Measurements from ENCODE around the gene RELN. TPM values are rescaled to one million over a fixed set of nuclear protein-coding genes. Genes with fewer than 3 reads are reported as not detected.
"Not testable (repeated sequence)": the region's sequence is repeated elsewhere in the genome, so short reads cannot be mapped to it uniquely, and the experiment has no call there.

RELN gene
- total RNA-seq, 1 donor from 2014 or later, result not detected

- Histone ChIP-seq H3K27me3 (ENCODE audit: control insufficient read depth, insufficient read depth, low read length) (no peaks in the 10 kb centered on the region), H3K4me3 (ENCODE audit: low read depth, low read length) (no peak overlapping the region), H3K36me3 (ENCODE audit: control insufficient read depth, insufficient read depth, low read length) (no peaks in the 10 kb centered on the region)
- DNase-seq (ENCODE audit: low read depth), result no peak
- TF ChIP-seq, protein P1, sequence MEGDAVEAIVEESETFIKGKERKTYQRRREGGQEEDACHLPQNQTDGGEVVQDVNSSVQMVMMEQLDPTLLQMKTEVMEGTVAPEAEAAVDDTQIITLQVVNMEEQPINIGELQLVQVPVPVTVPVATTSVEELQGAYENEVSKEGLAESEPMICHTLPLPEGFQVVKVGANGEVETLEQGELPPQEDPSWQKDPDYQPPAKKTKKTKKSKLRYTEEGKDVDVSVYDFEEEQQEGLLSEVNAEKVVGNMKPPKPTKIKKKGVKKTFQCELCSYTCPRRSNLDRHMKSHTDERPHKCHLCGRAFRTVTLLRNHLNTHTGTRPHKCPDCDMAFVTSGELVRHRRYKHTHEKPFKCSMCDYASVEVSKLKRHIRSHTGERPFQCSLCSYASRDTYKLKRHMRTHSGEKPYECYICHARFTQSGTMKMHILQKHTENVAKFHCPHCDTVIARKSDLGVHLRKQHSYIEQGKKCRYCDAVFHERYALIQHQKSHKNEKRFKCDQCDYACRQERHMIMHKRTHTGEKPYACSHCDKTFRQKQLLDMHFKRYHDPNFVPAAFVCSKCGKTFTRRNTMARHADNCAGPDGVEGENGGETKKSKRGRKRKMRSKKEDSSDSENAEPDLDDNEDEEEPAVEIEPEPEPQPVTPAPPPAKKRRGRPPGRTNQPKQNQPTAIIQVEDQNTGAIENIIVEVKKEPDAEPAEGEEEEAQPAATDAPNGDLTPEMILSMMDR (IDR thresholded peaks at IDR 0.05; ENCODE audit: insufficient read depth, low read length, severe bottlenecking), result no peak
- no peak for FAIRE-seq
These were observed 86.5 kb downstream of the RELN start for GRCh38 chr7:103902917-103903316.

DNA sequence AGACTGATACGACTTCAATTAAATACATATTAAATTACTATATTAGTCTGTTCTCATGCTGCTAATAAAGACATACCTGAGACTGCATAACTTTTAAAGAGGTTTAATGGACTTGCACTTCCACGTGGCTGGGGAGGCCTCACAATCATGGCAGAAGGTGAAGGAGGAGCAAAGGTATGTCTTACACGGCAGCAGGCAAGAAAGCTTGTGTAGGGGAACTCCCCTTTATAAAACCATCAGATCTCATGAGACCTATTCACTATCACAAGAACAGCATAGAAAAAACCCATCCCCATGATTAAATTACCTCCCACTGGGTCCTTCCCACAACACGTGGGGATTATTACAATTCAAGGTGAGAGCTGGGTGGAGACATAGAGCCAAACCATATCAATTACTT, 92.6 kb downstream of the RELN start:
- not testable (repeated sequence) for H3K4me3 ChIP-seq (ENCODE audit: low read depth, low read length); DNase-seq (ENCODE audit: low read depth); H3K36me3 ChIP-seq (ENCODE audit: control insufficient read depth, insufficient read depth, low read length); FAIRE-seq; H3K27me3 ChIP-seq (ENCODE audit: control insufficient read depth, insufficient read depth, low read length)

GRCh38 chr7:103894656-103895596, 94.5 kb downstream of the RELN start:
- FAIRE-seq (no peak), DNase-seq (ENCODE audit: low read depth) (no peak)
- Histone ChIP-seq H3K4me3 (ENCODE audit: low read depth, low read length) (no peak overlapping the region), H3K27me3 (ENCODE audit: control insufficient read depth, insufficient read depth, low read length) (no peaks in the 10 kb centered on the region), H3K36me3 (ENCODE audit: control insufficient read depth, insufficient read depth, low read length) (no peaks in the 10 kb centered on the region)
- TF ChIP-seq, protein P1 (IDR thresholded peaks at IDR 0.05; ENCODE audit: insufficient read depth, low read length, severe bottlenecking), result no peak

DNA sequence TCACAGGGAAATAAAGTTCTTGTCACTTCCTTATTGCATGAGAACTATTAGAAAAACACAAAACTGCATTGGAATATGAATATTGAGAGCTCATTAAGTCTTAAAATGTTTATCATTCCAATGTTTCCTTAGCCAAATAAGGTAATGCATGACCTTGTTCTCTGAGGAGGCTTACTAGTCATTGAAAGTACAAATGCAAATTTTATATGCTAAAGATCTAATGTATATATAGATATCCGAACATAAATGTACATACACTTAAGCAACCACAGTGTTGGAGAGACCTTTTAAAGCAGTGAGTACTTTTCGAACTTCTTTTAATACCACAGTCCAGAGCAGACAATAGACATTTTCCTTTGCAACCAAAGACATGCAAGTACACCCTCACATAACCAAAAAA, 96.1 kb downstream of the RELN start:
- no peak for FAIRE-seq
- TF ChIP-seq, protein P1 (IDR thresholded peaks at IDR 0.05; ENCODE audit: insufficient read depth, low read length, severe bottlenecking), result no peak
- no peaks in the 10 kb centered on the region for H3K27me3 ChIP-seq (ENCODE audit: control insufficient read depth, insufficient read depth, low read length)

GRCh38 chr7:103889451-103889850, 100.0 kb downstream of the RELN start:
- FAIRE-seq, result no peak
- no peak for DNase-seq (ENCODE audit: low read depth)

More for the DNA sequence above, 96.1 kb downstream of the RELN start:
- Histone ChIP-seq H3K36me3 (ENCODE audit: control insufficient read depth, insufficient read depth, low read length) (no peaks in the 10 kb centered on the region), H3K4me3 (ENCODE audit: low read depth, low read length) (no peak overlapping the region)
- no peak for DNase-seq (ENCODE audit: low read depth)

GRCh38 chr7:103888603-103889153, 100.8 kb downstream of the RELN start:
- peak; percentile 32 for FAIRE-seq
- Histone ChIP-seq H3K27me3 (ENCODE audit: control insufficient read depth, insufficient read depth, low read length) (no peaks in the 10 kb centered on the region), H3K4me3 (ENCODE audit: low read depth, low read length) (no peak overlapping the region), H3K36me3 (ENCODE audit: control insufficient read depth, insufficient read depth, low read length) (no peaks in the 10 kb centered on the region)
- TF ChIP-seq, protein P1 (IDR thresholded peaks at IDR 0.05; ENCODE audit: insufficient read depth, low read length, severe bottlenecking), result no peak
- DNase-seq (ENCODE audit: low read depth), result no peak

More at GRCh38 chr7:103889451-103889850, 100.0 kb downstream of the RELN start:
- no peak overlapping the region for H3K4me3 ChIP-seq (ENCODE audit: low read depth, low read length)
- H3K27me3 ChIP-seq (ENCODE audit: control insufficient read depth, insufficient read depth, low read length), result no peaks in the 10 kb centered on the region
- H3K36me3 ChIP-seq (ENCODE audit: control insufficient read depth, insufficient read depth, low read length), result no peaks in the 10 kb centered on the region
- TF ChIP-seq, protein P1 (IDR thresholded peaks at IDR 0.05; ENCODE audit: insufficient read depth, low read length, severe bottlenecking), result no peak
